ENCODE measurements around the gene PNO1. TPM values are rescaled to one million over a fixed set of nuclear protein-coding genes. Genes with fewer than 3 reads are reported as not detected.

Gene PNO1
- polyA plus RNA-seq, 1 donor: 15.2 TPM

DNA sequence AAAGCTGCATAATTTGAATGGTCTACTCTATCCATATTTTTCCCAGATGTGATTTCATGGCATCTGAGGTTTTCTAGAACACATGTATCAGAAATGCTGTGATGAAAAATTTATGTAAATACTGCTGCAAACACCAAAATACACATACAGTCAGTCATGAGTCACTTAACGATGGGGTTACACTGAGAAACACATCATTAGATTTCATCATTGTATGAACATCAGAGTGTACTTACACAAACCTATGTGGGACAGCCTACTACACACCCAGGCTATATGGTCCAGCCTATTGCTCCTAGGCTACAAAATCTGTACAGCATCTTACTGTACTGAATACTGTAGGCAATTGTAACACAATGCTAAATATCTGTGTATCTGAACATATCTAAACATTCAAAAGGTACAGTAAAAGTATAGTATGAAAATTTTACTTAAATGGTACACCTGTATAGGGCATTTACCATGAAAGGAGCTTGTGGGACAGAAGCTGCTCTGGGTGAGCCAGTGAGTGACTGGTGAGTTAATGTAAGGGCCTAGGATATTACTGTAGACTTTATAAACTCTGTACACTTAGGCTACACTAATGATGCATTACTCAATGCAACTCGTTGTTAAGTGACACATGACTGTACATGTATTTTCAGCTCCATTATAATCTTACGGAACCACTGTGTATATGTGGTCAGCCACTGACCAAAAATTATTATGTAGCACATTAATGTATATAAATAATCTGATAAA is 33.5 kb downstream of the PNO1 start:
- Histone ChIP-seq H3K9me3 (ENCODE audit: control insufficient read depth, low read depth, low read length) (no peaks in the 10 kb centered on the region), H3K4me1 (ENCODE audit: control insufficient read depth, insufficient read depth, low read length) (no peaks in the 10 kb centered on the region), H3K4me3 (ENCODE audit: low read length) (no peak overlapping the region), H3K36me3 (ENCODE audit: control insufficient read depth, insufficient read depth, low read length) (no peaks in the 10 kb centered on the region), H3K27ac (ENCODE audit: low read length) (no peak overlapping the region), H3K27me3 (ENCODE audit: control insufficient read depth, insufficient read depth, low read length) (no peaks in the 10 kb centered on the region)
- no CpG with 5 or more reads among the region's 3 CpGs for WGBS (ENCODE audit: insufficient coverage, low lambda C conversion rate)
- no peak for DNase-seq

DNA sequence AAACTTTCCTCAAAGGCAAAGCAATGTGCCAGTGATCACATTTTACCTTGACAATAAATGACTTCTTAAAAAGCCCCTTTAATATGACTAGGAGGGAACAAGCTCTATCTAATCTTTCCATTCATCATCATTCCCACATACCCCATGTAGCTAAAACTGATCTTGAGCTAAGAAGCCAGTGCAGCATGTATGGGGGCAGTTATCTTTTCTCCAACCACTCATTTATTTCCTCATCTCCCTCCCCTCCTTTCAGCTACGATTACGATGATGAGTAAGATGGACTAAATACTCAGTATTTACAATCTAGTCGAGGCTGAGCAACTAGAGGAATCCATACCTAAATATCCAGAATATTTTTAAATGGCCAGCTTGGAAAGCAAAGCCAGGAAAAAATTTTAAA is 35.5 kb downstream of the PNO1 start:
- no peaks in the 10 kb centered on the region for H3K27me3 ChIP-seq (ENCODE audit: control insufficient read depth, insufficient read depth, low read length)
- H3K27ac ChIP-seq (ENCODE audit: low read length): no peak overlapping the region
- no peaks in the 10 kb centered on the region for H3K36me3 ChIP-seq (ENCODE audit: control insufficient read depth, insufficient read depth, low read length)
- H3K4me1 ChIP-seq (ENCODE audit: control insufficient read depth, insufficient read depth, low read length): no peaks in the 10 kb centered on the region
- DNase-seq: no peak
- H3K9me3 ChIP-seq (ENCODE audit: control insufficient read depth, low read depth, low read length): no peaks in the 10 kb centered on the region
- H3K4me3 ChIP-seq (ENCODE audit: low read length): no peak overlapping the region
- WGBS (ENCODE audit: insufficient coverage, low lambda C conversion rate): no CpG with 5 or more reads among the region's 3 CpGs

GRCh38 chr2:68193787-68194372 is 36.2 kb downstream of the PNO1 start:
- WGBS (ENCODE audit: insufficient coverage, low lambda C conversion rate): 97% methylated on average over 3 of the region's 4 CpGs
- Histone ChIP-seq H3K27ac (ENCODE audit: low read length) (no peak overlapping the region), H3K4me1 (ENCODE audit: control insufficient read depth, insufficient read depth, low read length) (no peaks in the 10 kb centered on the region), H3K4me3 (ENCODE audit: low read length) (no peak overlapping the region), H3K27me3 (ENCODE audit: control insufficient read depth, insufficient read depth, low read length) (no peaks in the 10 kb centered on the region), H3K36me3 (ENCODE audit: control insufficient read depth, insufficient read depth, low read length) (no peaks in the 10 kb centered on the region), H3K9me3 (ENCODE audit: control insufficient read depth, low read depth, low read length) (no peaks in the 10 kb centered on the region)
- DNase-seq: no peak

GRCh38 chr2:68195096-68195495 is 37.4 kb downstream of the PNO1 start:
- H3K27ac ChIP-seq (ENCODE audit: low read length): no peak overlapping the region
- H3K4me1 ChIP-seq (ENCODE audit: control insufficient read depth, insufficient read depth, low read length): no peaks in the 10 kb centered on the region
- no peaks in the 10 kb centered on the region for H3K9me3 ChIP-seq (ENCODE audit: control insufficient read depth, low read depth, low read length)
- no peak overlapping the region for H3K4me3 ChIP-seq (ENCODE audit: low read length)
- no peak for DNase-seq
- no peaks in the 10 kb centered on the region for H3K36me3 ChIP-seq (ENCODE audit: control insufficient read depth, insufficient read depth, low read length)
- no peaks in the 10 kb centered on the region for H3K27me3 ChIP-seq (ENCODE audit: control insufficient read depth, insufficient read depth, low read length)

DNA sequence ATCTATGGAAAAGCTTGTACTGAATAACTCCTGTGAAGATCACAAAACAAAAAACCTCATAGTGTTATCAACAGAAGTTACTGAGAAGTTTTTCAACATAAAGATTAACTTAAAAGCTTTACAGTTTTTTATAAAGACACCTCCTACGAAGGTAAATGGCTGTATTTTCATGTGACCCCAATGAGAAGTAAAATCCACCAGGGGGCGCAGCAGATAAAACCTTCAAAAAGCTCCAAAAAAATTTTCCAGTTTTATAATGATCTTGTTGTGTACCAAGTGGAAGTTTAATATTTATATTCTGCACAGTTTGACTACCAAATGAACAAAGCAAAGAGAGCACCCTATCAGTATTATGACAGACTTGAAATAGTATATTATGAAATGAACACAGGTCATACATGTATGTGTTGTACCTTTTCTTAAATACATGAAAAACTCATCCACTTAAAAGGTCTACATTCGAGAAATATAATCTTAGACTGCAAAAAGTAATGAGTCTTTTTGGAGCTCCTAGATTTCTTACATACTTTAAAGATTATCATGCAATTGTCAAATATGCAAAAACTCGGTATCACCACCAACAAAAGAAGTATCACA is 38.5 kb downstream of the PNO1 start:
- WGBS (ENCODE audit: insufficient coverage, low lambda C conversion rate): 46% methylated on average over 2 of the region's 4 CpGs

GRCh38 chr2:68200157-68200787 is 42.6 kb downstream of the PNO1 start:
- H3K4me1 ChIP-seq (ENCODE audit: control insufficient read depth, insufficient read depth, low read length): no peaks in the 10 kb centered on the region
- no peaks in the 10 kb centered on the region for H3K36me3 ChIP-seq (ENCODE audit: control insufficient read depth, insufficient read depth, low read length)
- no peaks in the 10 kb centered on the region for H3K9me3 ChIP-seq (ENCODE audit: control insufficient read depth, low read depth, low read length)
- H3K4me3 ChIP-seq (ENCODE audit: low read length): no peak overlapping the region
- H3K27ac ChIP-seq (ENCODE audit: low read length): no peak overlapping the region
- H3K27me3 ChIP-seq (ENCODE audit: control insufficient read depth, insufficient read depth, low read length): no peaks in the 10 kb centered on the region
- DNase-seq: no peak
- 86% methylated on average over 3 of the region's 4 CpGs for WGBS (ENCODE audit: insufficient coverage, low lambda C conversion rate)

More for the DNA sequence above, 38.5 kb downstream of the PNO1 start:
- Histone ChIP-seq H3K36me3 (ENCODE audit: control insufficient read depth, insufficient read depth, low read length) (no peaks in the 10 kb centered on the region), H3K4me1 (ENCODE audit: control insufficient read depth, insufficient read depth, low read length) (no peaks in the 10 kb centered on the region), H3K27ac (ENCODE audit: low read length) (no peak overlapping the region), H3K4me3 (ENCODE audit: low read length) (no peak overlapping the region), H3K27me3 (ENCODE audit: control insufficient read depth, insufficient read depth, low read length) (no peaks in the 10 kb centered on the region), H3K9me3 (ENCODE audit: control insufficient read depth, low read depth, low read length) (no peaks in the 10 kb centered on the region)
- peak; percentile 4 to 22 for DNase-seq

GRCh38 chr2:68203587-68203986 is 45.9 kb downstream of the PNO1 start:
- H3K27ac ChIP-seq (ENCODE audit: low read length): no peak overlapping the region
- H3K9me3 ChIP-seq (ENCODE audit: control insufficient read depth, low read depth, low read length): no peaks in the 10 kb centered on the region
- H3K4me1 ChIP-seq (ENCODE audit: control insufficient read depth, insufficient read depth, low read length): no peaks in the 10 kb centered on the region
- 83% methylated on average over 1 of the region's 3 CpGs for WGBS (ENCODE audit: insufficient coverage, low lambda C conversion rate)
- H3K4me3 ChIP-seq (ENCODE audit: low read length): no peak overlapping the region
- H3K27me3 ChIP-seq (ENCODE audit: control insufficient read depth, insufficient read depth, low read length): no peaks in the 10 kb centered on the region
- H3K36me3 ChIP-seq (ENCODE audit: control insufficient read depth, insufficient read depth, low read length): peaks cover 4% of the 10 kb centered on the region
- no peak for DNase-seq

- peaks cover 9% of the 10 kb centered on the region for H3K36me3 ChIP-seq (ENCODE audit: control insufficient read depth, insufficient read depth, low read length)
- H3K4me3 ChIP-seq (ENCODE audit: low read length): no peak overlapping the region
- H3K27me3 ChIP-seq (ENCODE audit: control insufficient read depth, insufficient read depth, low read length): no peaks in the 10 kb centered on the region
- no peaks in the 10 kb centered on the region for H3K4me1 ChIP-seq (ENCODE audit: control insufficient read depth, insufficient read depth, low read length)
- DNase-seq: no peak
- no peaks in the 10 kb centered on the region for H3K9me3 ChIP-seq (ENCODE audit: control insufficient read depth, low read depth, low read length)
- H3K27ac ChIP-seq (ENCODE audit: low read length): no peak overlapping the region
Observed at GRCh38 chr2:68206793-68207192, 49.1 kb downstream of the PNO1 start.

DNA sequence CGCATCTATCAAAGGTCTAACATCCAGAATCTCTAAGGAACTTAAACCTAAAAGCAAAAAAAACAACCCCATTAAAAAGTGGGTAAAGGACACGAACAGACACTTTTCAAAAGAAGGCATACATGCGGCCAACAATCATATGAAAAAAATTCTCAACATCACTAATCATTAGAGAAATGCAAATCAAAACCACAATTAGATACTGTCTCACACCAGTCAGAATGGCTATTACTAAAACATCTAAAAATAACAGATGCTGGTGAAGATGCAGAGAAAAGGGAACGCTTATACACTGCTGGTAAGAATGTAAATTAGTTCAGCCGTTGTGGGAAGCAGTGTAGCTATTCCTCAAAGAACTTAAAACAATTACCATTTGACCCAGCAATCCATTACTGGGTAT is 56.7 kb downstream of the PNO1 start:
- 83% methylated on average over 3 of the region's 5 CpGs for WGBS (ENCODE audit: insufficient coverage, low lambda C conversion rate)
- Histone ChIP-seq H3K4me3 (ENCODE audit: low read length) (no peak overlapping the region), H3K27ac (ENCODE audit: low read length) (no peak overlapping the region), H3K27me3 (ENCODE audit: control insufficient read depth, insufficient read depth, low read length) (no peaks in the 10 kb centered on the region), H3K9me3 (ENCODE audit: control insufficient read depth, low read depth, low read length) (no peaks in the 10 kb centered on the region), H3K36me3 (ENCODE audit: control insufficient read depth, insufficient read depth, low read length) (peaks cover 15% of the 10 kb centered on the region), H3K4me1 (ENCODE audit: control insufficient read depth, insufficient read depth, low read length) (no peaks in the 10 kb centered on the region)
- DNase-seq: no peak

DNA sequence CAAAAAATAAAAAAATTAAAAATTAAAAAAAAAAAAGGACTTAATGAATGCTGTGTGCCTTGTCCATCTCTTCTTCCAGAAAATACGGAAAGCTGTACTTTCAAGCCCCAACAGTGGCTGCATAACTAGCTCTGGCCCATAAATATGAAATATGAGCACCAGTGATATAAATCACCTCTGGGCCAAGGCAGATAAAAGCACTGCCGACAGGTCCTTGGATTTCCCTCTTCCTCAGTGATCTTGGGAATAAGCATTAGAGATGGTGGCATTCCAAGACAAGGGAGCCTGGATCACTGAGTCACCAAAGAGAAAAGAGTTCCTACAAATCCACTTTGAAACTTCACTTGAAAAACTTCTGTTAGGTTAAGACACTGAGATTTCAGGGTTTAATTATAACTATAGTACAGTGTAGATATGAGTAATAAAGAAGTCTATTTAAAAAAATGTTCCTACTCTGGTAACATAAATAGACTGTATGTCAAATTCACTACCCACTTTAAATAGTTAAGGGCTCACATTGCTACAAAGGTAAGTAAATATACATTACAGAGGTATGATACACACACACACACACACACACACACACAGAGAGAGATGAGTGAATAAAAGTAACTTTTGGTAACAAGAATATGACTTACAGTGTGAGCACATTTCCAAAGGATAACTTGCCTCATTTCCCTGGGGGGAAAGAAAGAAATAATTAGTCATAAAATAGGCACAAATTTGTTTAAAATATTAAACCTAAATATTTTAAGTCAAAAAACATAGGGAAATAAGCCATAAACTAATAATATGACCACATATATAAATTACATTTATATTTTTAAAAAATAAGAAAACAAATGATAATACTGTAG is 59.0 kb downstream of the PNO1 start:
- Histone ChIP-seq H3K27me3 (ENCODE audit: control insufficient read depth, insufficient read depth, low read length) (no peaks in the 10 kb centered on the region), H3K9me3 (ENCODE audit: control insufficient read depth, low read depth, low read length) (no peaks in the 10 kb centered on the region), H3K4me1 (ENCODE audit: control insufficient read depth, insufficient read depth, low read length) (no peaks in the 10 kb centered on the region), H3K36me3 (ENCODE audit: control insufficient read depth, insufficient read depth, low read length) (peaks cover 12% of the 10 kb centered on the region), H3K4me3 (ENCODE audit: low read length) (no peak overlapping the region), H3K27ac (ENCODE audit: low read length) (no peak overlapping the region)
- no CpG with 5 or more reads among the region's 2 CpGs for WGBS (ENCODE audit: insufficient coverage, low lambda C conversion rate)
- DNase-seq: no peak

All from large intestine (tissue), 3 donors.